Activated CD4-positive, alpha-beta T cell treated with anti-CD3 and anti-CD28 coated beads, Interleukin-2, Interleukin-4, amounts not matched to agents 100 ng/mL and 50 ng/mL, durations not matched to agents 16 hours and 8 hours (primary cell): Measurements from ENCODE around the gene ENPP3.

ENCODE experiments used
- DNase-seq: peaks from one replicate; pipeline ENCODE4 v3.0.0-alpha.2; 2020; ENCODE audit warnings: low spot score

ENPP3 gene

DNA sequence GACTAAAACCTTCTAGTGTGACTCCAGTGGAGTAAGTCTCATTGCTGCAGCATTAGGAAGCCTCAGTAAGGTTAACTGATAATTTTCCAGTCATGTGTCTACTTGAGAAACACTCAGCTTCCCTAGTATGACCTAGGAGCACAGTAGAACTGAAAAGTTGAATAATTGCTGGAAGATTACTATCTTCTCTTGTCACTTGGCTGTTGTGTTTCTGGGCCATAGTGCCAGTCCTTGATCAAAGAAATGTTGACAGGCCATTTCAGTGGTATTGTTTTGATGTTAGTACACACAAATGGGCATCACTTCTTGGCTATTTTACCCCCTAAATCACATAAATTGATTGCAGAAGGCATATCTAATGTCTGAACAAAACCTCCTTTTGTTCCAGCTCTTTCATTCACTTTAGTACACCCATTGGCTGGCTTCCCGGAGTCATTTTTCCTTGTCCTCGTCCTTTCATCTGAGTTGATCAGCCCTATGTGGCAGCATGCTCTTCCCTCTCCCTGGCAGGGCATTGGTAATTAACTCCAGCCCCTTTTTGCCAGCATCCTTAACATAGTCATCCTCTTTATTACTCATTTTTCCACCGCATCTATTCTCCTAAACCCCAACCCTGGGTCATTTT, 6.0 kb downstream of the ENPP3 start:
- DNase-seq: no peak

DNA sequence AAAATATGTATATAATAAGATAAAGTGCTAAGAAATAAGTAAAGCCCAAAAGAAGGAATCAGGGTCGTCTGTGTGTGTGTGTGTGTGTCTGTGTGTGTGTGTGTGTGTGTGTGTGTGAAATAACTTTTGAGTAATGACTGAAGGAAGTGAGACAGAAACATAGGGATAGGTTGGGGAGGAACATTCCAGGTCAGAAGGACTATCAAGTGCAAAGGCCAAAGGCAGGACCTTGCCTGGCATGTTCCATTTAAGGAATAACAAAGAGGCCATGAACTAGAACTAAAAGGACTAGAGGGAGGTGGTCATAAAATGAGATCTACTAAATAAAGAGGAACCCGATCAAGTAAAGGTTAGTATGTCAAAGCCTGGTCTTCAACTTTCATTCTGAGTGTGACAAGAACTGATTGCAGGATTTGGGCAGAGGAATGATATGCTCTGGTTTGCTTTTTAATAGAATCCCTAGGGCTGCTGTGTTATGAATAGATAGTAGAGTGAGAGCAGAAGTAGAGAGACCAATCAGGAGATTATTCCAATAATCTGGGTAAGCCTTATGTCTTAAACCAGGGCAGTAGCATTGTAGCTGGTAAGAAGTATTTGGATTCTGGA, 6.9 kb downstream of the ENPP3 start:
- DNase-seq: no peak

DNA sequence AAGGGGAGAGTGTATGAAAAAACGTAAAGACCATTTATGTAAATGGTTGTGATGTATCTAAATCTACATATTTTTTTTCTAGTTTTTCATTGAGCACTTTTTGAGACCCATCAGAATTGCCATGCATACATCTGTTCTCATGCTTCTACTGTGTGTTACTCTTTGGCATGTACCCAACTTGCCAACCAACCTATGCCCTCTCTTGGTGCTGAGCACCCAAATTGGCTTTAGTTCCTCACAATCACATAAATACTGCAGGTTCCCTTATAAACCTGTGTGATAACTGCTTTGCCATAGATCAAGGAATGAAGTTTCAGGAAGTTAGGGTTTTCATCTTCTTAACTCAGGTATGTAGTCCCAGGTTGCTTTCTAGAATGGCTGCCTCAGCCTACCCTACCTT, 7.8 kb downstream of the ENPP3 start:
- no peak for DNase-seq

DNA sequence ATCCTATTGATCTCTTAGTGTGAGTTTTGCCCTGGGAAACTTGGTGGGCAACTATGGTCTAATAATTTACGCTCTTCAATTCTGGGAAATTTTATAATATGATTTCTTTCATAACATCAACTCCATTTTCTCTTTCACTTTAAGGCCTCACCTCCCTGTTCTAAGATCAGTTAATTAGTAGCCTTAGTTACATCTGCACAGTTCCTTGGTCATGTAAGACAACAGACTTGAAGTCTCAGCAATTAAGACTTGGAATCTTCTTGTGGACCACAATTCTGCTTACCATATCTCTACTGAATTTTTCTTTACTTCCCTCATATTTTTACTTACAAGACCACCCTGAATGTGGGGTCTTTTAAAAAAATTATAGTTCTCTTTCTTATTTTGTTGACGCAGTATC, 8.7 kb downstream of the ENPP3 start:
- no peak for DNase-seq

DNA sequence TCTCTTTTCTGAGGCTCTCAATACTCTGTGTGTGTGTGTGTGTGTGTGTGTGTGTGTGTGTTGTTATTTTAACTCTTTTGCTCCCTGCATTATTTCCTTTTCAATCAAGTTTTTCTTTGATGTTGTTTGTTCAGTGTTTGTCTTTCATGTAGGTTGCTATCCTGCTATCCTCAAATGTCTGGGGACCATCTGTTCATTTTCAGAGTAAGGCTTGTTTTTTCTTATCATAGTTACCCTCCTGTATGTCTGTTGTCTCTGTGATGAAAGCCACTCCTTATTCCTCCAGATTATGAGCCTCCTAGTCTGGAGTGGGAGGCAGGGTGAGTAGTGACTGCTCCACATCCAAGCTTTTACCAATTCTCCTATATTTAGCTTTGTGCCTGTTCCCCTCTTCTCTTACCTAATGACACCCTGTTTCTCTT, 9.2 kb downstream of the ENPP3 start:
- DNase-seq: no peak

DNA sequence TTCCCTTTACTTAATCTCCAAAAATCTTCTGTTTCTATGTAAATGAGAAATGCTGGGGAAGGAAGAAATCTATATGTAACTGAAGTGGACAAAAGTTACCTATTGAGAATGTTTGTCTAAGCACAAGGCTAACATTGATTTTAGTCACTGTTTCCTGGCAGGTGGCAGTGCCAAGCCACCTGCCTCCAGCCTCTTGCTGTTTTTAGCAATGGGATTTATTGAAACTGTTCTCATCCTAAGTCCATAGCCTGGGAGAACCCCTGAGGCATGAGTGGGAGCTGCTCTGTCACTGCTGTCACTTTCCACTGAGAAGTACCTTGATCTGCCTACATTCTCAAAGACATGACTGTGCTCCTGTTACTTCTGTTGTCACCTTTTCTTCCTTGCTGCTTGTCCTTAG, 14.7 kb downstream of the ENPP3 start:
- DNase-seq: no peak

DNA sequence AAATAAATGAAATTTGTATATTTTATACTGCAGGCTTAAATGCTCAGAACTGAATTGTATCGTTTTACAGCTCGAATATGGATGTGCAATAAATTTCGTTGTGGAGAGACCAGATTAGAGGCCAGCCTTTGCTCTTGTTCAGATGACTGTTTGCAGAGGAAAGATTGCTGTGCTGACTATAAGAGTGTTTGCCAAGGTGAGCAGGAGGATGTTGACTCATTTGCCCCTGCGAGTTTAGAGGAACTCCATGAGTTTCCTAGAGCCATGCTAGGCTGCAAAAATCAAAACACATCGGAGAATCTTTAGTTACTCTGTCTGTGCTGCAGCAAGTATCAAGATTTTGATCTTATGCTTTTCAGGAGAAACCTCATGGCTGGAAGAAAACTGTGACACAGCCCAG, 15.4 kb downstream of the ENPP3 start:
- no peak for DNase-seq

DNA sequence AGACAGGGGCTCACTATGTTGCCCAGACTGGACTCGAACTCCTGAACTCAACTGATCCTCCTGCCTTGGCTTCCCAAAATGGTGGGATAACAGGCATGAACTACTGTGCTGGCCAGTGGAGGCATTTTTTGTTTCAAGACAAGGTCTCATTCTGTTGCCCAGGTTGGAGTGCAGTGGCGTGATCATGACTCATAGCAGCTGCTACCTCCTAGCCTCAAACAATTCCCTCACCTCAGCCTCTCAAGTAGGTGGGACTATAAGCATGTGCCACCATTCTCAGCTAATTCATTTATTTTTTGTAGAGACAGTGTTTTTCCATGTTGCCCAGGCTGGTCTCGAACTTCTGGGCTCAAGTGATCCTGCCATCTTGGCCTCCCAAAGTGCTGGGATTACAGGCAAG, 17.2 kb downstream of the ENPP3 start:
- no peak for DNase-seq

DNA sequence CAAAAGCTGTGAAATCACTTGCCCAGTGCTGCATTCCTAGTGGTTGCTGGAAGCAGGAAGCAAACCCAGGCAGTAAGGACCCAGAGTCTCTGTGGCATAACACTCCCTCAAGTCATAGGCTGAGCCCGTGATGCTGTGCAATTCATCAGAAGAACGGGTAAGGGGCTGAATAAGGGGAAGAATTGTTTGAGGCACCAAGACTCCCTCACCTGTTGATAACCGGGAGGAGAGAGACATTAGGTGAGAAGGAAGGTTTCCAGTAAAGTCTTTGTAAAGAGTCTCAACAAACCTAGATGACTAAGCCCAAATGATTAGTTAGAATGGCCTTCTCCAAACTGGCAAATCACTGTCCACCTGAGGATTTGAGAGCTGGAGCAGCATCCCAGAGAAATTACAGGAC, 18.3 kb downstream of the ENPP3 start:
- no peak for DNase-seq

DNA sequence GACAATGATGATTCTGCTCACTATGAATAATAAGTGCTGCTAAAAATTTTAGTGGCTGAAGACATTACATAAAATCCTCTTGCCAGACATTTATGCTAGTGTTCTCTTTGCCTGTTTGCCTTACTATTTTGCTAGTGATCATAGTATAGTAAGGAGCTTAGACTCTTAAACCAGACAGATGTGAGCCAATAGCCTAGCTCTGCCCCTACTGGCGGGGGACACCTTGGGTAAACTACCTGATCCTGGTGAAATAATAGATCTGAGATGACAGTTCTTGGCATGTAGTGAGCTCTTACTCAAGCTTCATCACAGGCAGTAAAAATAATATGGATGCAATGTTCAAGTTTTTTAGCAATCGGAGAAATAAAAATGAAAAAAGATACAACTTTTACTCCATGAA, 18.8 kb downstream of the ENPP3 start:
- DNase-seq: no peak

DNA sequence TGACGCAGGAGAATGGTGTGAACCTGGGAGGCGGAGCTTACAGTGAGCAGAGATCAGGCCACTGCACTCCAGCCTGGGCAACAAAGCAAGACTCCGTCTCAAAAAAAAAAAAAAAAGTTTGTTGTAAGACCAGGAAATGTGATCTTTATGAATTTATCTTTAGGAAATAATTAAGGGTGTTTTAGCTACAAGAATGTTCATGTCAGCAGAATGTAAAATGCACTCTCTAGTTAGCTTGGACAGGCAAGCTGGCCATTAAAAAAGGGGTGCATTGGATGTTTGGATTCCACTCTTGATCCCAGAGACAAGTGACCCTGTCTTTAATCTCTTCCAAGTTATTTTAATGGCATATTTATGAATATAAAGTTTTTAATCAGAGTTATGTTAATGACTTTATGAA, 19.6 kb downstream of the ENPP3 start:
- no peak for DNase-seq

DNA sequence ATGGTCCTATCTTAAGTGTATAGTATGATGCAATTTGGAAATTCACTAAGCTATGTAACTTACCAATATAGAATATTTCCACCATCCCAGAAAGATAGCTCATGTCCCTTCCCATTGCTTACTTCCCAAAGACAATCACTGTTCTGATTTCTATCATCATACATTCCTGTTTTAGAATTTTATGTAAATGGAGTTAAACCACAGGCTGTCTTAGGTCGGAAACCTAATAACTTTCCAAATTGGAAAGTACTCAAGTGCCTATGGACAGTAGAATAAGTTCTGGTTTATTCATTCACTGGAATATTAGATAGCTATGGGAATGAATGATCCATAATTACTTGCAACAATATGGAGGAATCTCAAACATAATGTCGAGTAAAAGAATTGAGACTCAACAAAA, 20.1 kb downstream of the ENPP3 start:
- DNase-seq: no peak

DNA sequence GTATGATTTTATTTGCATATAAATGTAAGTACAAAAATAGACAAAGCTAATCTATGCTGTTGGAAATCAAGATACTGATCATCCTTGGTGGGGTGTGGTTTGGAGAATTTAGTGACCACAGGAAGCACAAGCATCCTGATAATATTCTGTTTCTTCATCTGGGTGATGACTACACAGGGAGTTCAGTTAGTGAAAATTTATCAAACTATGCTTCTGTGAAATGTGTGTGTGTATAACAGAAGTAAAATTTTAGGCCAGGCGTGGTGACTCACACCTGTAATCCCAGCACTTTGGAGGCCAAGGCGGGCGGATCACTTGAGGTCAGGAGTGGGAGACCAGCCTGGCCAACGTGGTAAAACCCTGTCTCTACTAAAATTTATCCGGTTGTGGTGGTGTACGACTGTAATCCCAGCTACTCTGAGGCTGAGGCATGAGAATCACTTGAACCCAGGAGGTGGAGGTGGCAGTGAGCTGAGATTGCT, 20.6 kb downstream of the ENPP3 start:
- no peak for DNase-seq

DNA sequence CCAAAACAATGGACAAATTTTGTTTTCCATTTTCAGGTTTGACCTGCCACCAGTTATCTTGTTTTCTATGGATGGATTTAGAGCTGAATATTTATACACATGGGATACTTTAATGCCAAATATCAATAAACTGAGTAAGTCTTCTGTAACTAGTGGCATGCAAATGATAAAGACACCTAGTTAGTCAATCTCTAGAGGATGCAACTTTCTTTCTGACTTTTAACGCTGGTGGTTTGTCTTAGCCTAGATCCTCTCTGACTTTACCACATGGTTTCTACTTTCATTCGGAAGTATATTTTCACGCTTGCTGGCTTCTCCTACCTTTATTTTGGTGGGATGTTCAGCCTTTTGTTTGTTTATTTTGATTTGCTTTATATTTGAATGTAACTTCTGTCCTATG, 21.2 kb downstream of the ENPP3 start:
- DNase-seq: no peak

DNA sequence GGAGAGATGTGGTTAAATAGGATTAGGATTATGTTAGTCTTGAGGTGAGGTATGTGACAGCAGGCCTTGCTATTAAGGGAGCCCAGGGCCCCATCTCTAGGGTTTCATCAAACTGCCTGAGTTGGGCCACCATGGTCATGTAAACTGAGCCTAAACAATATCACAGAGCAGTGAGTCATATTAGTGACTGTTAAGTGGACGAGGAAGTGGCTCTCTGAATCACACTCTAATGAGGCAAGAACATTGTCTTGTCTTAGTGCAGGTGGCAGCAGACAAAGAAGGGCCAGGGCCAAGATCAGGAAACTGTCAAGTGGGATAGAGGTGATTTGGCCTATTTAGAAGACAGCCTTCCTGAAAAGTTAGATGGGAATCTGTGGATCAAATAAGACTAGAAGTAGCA, 23.1 kb downstream of the ENPP3 start:
- no peak for DNase-seq

DNA sequence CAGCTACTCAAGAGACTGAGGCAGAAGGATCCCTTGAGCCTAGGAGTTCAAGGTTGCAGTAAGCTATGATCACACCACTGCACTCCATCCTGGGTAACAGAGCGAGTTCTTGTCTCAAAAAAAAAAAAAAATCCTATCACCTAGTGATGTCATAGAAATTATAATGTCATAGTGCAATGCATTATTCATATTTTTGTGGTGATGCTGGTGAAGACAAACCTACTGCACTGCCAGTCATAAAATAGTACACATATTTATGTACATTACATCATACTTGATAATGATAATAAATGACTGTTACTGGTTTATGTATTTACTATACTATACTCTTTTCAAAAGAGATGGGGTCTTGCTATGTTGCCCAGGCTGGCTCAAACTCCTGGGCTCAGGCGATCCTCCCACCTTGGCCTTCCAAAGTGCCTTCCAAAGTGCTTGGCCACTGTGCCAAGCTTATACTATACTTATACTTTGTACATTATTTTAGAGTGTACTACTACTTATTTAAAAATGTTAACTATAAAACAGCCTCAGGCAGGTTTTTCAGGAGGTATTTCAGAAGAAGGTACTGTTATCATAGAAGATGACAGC, 26.6 kb downstream of the ENPP3 start:
- DNase-seq: no peak

DNA sequence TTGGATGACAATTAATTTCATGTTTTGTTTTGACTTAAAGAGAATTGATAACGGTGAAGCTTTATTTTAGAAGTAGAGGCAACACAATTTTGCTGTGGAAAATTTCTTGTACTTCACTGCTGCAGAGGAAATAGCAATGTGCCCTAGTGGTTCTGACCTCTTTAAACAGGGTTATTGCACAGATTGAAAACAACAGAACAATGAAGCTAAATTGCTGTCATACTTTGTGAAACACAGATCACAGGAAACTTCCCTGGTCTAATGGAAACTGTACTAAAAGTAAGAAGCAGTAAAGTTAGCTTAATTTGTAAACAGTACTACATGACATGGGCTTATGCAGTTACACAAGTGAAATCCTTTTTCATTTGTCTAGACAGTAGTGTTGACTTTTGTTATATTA, 32.8 kb downstream of the ENPP3 start:
- no peak for DNase-seq

DNA sequence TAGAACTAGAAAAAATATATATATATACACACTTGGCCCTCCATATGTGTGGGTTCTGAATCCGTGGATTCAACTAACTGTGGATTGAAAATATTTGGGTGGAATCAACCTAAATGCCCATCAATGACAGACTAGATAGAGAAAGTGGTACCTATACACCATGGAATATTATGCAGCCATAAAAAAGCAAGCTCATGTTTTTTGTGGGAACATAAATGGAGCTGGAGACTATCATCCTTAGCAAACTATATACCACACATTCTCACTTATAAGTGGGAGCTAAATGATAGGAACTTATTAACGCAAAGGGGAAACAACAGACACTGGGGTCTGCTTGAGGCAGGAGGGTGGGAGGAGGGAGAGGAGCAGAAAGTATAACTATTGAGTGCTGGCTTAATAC, 36.1 kb downstream of the ENPP3 start:
- DNase-seq: no peak

DNA sequence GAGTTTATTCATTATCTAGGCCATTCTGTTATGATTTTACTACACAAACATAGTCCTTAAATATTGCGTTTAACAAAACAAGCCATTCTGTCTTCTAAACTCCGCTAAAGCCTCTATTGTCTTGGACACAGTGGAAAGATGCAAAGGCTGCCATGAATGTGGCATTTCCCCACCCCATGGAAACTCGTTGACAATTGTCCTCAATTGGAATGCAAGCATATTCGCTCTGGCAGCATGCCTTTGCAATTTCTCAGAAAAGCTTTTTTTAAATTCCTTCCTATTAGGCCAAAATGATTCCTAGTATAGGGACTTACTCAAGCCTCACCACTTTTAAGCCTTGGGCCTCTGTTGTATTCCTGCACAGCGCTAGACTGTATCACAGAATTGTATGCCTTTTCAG, 41.3 kb downstream of the ENPP3 start:
- DNase-seq: no peak

DNA sequence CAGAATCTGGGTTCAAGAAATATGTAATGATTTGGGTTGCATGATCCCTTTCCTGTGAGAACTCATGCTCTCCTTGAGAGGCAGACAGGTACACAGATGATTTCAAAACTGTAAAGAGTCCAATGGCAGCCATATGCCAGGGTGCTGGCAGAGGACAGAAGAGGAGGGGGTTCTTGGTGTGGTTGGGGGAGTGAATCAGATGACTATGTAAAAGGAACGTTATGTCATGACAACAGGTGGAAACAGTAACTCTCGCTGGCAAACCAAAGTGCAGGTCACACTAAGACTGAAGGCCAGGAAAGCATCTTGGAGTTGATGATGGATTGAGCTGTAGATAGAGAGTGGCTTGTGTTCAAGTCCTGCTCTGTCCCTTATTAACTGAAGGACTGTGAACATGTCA, 43.8 kb downstream of the ENPP3 start:
- DNase-seq: no peak

DNA sequence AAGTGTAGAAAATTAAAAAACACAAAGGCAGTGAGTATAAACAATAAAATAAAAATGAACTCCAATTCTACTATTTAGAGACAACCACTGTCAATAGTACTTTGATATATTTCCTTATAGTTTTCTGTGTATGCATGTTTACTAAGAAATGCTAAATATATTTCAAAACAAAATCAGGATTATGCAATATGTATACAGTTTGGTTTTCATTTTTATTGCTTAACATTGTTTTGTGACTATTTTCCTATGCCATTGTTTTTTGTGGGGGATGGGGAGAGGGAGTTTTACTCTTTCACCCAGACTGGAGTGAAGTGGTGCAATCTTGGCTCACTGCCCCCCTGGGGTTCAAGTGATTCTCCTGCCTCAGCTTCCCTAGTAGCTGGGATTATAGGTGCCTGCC, 44.5 kb downstream of the ENPP3 start:
- no peak for DNase-seq

DNA sequence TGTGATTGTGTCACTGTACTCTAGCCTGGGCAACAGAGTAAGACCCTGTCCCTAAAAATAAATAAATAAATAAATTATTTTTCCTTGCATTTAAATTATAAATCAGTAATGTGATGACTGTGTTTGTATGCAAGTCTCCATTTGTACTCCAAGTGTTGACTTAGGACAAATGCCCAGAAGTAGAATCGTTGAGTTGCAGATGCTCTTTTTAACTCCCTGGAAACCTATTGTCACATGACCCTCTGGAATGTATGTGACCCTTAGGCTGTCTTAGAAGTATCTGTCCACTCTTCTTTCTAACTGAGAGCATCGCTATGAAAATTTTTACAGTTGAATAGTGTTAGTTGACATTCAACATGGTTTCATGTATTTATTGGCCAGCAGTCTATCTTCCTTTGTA, 45.3 kb downstream of the ENPP3 start:
- DNase-seq: no peak

DNA sequence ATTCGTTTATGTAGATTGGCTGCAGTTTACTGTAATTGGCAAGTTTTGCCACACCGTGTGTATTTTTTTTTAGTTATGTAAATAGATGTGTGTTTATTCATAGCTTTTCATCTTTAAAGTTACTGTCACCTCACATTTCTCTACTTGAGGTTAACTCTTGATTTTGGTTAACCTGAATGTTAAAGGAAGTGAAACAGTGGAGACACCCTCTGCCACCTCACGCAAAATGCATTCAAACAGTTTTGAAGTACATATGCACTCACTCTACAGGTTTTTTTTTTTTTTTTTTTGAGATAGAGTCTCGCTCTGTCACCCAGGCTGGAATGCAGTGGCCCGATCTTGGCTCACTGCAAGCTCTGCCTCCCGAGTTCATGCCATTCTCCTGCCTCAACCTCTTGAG, 46.4 kb downstream of the ENPP3 start:
- peak; percentile 65 for DNase-seq

DNA sequence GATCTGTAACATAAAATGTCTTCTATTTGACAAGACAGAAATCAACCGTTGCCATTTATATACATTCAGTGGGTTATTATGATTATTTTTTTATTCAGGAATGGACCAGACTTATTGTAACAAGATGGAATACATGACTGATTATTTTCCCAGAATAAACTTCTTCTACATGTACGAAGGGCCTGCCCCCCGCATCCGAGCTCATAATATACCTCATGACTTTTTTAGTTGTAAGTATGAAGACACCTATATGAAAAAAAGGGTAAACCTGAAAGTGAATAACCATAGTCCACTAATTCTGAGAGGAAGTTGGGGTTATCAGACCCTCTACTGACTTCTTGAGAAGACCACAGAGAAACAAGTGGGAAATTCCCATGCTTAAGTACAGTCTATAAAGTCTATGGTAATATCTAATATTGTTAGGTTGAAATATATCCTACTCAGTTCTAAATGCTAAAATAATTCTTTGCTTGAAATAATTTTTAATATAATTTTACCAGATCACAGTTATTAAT, 48.2 kb downstream of the ENPP3 start:
- peak; percentile 80 for DNase-seq
